CD4-positive, alpha-beta T cell treated with Interleukin-2 at 100 ng/mL for 4 hours (primary cell): ENCODE data around the gene ITPK1.
A peak's percentile ranks its signal among the peaks of the same experiment; 100 is the strongest.

Experiments used
- DNase-seq: peaks from one replicate; pipeline ENCODE4 v3.0.0-alpha.2; 2020; ENCODE audit warnings: low spot score

ITPK1 gene

GRCh38 chr14:93061380-93062012, 54.2 kb downstream of the ITPK1 start:
- DNase-seq: no peak

DNA sequence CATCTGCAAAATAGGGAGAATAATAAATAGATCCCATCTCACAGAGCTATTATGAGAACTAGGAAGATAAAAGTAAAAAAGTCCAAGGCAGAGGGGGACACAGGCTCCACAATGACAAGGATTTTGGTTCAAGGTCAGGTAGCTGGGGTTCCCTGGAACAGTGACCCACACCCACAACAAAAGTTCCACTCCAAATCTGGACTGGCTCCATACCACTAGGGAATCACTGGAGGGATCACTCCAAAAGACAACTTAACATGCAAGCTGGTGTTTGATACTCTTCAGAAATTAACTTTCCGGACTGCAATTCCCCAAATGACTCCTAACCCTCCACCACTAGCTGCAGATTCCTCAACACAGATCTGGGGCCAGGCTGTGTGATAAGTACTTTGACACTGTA, 54.9 kb downstream of the ITPK1 start:
- no peak for DNase-seq

DNA sequence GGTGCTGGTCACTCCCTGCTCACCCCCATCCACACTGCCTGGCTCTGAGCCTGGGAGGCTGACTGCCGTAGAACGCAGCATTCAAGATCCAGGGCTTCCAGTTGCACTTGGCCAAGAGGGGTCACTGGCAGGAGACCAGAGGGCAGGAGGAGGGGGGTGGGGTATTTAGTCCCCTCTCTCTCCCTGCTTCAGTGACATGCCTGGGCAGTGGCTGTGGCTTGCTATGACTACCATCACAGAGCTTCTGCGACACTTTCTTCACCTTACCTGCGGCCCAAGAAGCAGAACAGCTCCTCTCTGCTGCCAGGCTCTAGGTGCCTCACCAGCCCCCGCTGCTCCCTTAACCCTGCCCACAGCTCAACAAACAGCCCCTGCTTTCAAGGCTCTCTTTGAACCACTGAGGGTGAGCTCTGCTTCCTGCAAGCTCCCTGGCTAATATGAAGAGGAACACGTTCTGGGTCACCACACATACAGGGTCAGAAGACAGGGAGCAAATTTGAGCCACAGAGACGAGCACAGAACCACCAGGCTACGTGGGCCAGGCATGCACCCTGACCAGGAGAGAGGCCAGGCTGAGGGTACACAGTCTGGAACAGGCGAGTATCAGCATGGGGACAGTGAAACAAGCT, 55.7 kb downstream of the ITPK1 start:
- no peak for DNase-seq

GRCh38 chr14:93059260-93059659, 56.5 kb downstream of the ITPK1 start:
- DNase-seq: no peak

- DNase-seq: no peak
Measured at GRCh38 chr14:93057586-93058280, 58.0 kb downstream of the ITPK1 start.

DNA sequence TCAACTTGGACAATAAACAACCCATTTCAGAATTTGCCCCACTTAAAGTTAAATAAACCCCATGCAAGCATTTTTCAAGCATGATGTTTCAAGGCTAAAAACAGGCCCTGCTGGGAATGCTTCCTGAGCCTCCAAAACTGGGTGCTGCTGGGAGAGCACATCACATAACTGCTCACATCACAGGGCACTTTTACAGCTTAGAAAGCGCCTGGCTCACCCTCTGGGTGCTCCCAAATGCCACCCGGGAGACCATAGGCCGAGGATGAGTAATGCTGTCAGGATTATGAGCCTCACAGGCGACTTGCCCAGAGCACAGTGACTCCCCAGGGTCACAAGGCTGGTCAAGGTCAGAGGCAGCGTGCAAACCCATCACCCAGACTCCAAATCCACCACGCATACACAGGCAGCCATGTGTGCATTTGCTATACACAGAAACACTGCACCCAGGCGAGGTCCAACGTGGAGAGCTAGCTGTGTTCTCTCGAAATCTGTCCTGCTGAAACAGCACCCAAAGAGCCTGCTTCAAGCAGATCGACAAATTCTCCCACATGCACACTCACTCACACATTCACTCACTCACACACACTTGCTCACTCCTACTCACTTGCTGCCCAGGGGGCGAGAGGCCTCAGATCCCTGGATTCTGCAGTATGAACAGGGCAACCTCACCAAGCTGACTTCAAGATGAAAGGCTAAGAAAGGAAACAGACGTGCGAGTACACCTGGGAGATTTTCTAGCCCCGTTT, 58.7 kb downstream of the ITPK1 start:
- no peak for DNase-seq

DNA sequence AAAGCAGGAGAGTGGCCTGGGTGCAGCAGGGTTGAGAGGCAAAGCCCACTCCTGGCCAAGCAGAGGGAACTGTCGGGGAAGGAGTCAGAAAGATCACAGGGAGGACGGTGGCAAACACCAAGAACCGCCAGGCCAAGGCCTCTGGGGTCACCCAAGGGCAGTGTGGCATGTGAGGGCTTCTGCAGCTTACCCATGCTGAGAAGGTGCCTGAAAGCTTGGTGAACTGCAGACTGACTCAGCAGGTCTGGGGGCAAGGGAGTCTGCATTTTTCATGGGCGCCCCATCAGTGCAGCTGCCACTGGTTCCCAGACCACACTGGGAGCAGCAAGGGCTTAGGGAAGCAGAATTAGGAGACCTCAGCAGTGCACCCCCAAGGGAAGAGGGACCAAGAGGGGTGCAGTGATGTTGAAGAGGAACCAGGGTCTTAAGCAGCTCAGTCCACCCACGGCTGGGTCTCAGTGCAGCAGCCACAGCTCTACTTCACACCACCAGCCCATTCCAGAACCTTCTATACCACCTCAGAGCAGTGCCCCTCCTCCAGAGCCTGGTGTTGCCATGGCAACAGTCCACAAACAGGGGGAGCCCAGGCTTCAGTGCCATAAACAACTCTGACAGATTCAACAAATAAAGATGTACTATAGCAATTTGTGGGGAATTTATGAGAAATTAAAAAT, 59.4 kb downstream of the ITPK1 start:
- DNase-seq: peak; percentile 21

GRCh38 chr14:93055651-93056115, 60.0 kb downstream of the ITPK1 start:
- DNase-seq: no peak

- DNase-seq: no peak
Measured at GRCh38 chr14:93054876-93055275, 60.8 kb downstream of the ITPK1 start.

- DNase-seq: no peak
Measured at GRCh38 chr14:93054006-93054405, 61.7 kb downstream of the ITPK1 start.

GRCh38 chr14:93051600-93052546, 63.9 kb downstream of the ITPK1 start:
- no peak for DNase-seq

DNA sequence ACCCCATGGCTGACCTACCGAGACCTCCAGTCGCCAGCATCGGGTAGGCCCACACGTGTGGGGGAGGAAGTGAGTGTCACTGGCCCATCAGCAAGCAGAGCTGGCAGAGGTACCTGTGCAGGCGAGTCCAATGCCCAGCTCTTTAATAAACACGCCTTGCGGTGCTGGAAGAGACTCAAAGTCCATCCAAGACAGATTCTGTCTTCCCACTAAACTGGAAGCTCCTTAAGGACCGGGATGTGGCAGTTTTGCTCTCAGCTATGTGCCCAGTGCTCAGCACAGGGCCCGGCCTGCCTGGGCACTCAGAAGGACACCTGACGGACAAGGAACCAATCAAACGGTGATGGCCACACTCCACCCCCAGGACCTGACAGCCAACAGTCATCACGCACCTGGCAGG, 65.0 kb downstream of the ITPK1 start:
- no peak for DNase-seq

- DNase-seq: no peak
Measured at GRCh38 chr14:93049867-93050331, 65.8 kb downstream of the ITPK1 start.

- no peak for DNase-seq
Measured at GRCh38 chr14:93049315-93049714, 66.4 kb downstream of the ITPK1 start.

GRCh38 chr14:93048843-93049242, 66.9 kb downstream of the ITPK1 start:
- no peak for DNase-seq

GRCh38 chr14:93047661-93048060, 68.1 kb downstream of the ITPK1 start:
- no peak for DNase-seq

GRCh38 chr14:93047157-93047556, 68.6 kb downstream of the ITPK1 start:
- no peak for DNase-seq

GRCh38 chr14:93046705-93047050, 69.0 kb downstream of the ITPK1 start:
- DNase-seq: no peak

DNA sequence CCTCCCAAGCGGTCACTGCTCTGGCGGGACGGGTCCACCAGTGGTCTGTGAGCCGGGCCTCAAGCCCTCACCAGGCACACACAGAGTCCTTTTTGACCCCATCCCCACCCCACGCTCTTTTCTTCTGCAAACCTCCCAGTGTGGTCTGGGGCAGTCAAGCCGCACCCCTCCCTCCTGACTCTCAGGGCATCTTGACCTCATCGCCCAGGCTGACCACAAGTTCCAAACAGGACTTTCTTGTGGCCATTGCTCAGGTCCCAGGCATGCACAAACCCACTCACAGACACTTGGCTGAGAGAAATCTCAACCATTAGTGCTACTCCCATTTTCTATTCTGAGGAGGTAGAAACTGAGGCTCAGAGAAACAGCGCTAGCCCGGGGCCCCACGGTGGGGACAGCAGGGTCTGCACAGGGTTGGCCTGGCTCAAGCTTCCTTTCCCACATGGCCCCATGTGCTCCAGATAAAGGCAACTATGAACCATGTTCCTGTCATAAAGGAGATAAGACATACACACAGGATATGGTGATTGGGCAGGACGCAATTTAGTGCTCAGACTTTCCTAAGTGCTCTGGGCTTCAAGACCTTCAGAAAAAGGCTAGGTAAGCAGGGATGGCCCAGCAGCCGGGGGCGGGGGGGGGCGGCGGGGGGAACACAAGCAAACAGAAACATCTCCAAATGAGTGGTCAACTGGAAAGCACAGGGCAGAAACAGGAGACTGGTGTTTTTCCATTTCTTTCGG, 69.6 kb downstream of the ITPK1 start:
- no peak for DNase-seq

GRCh38 chr14:93045211-93045674, 70.5 kb downstream of the ITPK1 start:
- DNase-seq: no peak
